Activated T-cell treated with anti-CD3 and anti-CD28 coated beads, Interleukin-2, amount 50 U/mL, for 72 hours (primary cell): ENCODE results near the gene KCNIP1. TPM values are rescaled to one million over a fixed set of nuclear protein-coding genes. Genes with fewer than 3 reads are reported as not detected.
"Not testable (repeated sequence)": the region's sequence is repeated elsewhere in the genome, so short reads cannot be mapped to it uniquely, and the experiment has no call there.

Experiments
- ATAC-seq, 2 donors: fragments of 150-1000 bp; cut with Tn5 transposase; replicated peaks in 1 of 2; 2 replicates each; pipeline ENCODE4 v1.10.0; 2021; ENCODE audit warnings: moderate library complexity in 2 of 2, mild to moderate bottlenecking in 1 of 2
- DNase-seq, 2 donors: peaks; one replicate each; pipeline ENCODE4 v3.0.0; 2021 to 2022; ENCODE audit warnings: mixed read lengths in 1 of 2
- H3K27ac Mint-ChIP-seq: one replicate; pipeline ENCODE4 v1.8.0; 2022; ENCODE audit warnings: mild to moderate bottlenecking, moderate library complexity, mixed read lengths
- H3K27me3 Mint-ChIP-seq: one replicate; pipeline ENCODE4 v1.8.0; 2022; ENCODE audit warnings: low read depth, mixed read lengths
- H3K36me3 Mint-ChIP-seq, 2 donors: one replicate each; pipeline ENCODE4 v1.8.0; 2022; ENCODE audit warnings: mixed read lengths in 2 of 2, mild to moderate bottlenecking in 1 of 2; ENCODE audit not compliant: insufficient read depth in 2 of 2
- H3K4me1 Mint-ChIP-seq: one replicate; pipeline ENCODE4 v1.8.0; 2022; ENCODE audit warnings: low read depth, mixed read lengths
- H3K4me3 Mint-ChIP-seq, 2 donors: one replicate each; pipeline ENCODE4 v1.8.0; 2022; ENCODE audit warnings: mild to moderate bottlenecking in 2 of 2, mixed read lengths in 2 of 2, moderate library complexity in 2 of 2
- H3K9me3 Mint-ChIP-seq, 2 donors: one replicate each; pipeline ENCODE4 v1.8.0; 2022; ENCODE audit warnings: mixed read lengths in 2 of 2
- total RNA-seq, 2 donors: library from RNA; stranded (reverse); gene quantifications; one replicate each; pipeline ENCODE4 v1.2.3, GENCODE V29; 2022

KCNIP1 gene
- total RNA-seq, 2 donors from 2014 or later = not detected

DNA sequence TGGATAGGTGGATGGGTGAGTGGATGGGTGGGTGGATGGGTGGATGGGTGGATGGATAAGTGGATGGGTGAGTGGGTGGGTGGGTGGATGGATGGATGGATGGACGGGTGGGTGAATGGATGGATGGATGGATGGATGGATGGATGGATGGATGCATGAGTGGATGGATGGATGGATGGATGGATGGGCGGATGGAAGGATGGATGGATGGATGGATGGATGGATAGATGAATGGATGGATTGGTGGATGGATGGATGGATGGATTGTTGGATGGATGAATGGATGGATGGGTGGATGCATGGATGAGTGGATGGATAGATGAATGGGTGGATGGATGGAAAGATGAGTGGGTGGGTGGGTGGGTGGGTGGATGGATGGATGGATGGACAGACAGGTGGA is 250.7 kb downstream of the KCNIP1 start:
- peaks cover 13% of the 10 kb centered on the region for H3K27me3 Mint-ChIP-seq
- H3K36me3 Mint-ChIP-seq = not testable (repeated sequence)

DNA sequence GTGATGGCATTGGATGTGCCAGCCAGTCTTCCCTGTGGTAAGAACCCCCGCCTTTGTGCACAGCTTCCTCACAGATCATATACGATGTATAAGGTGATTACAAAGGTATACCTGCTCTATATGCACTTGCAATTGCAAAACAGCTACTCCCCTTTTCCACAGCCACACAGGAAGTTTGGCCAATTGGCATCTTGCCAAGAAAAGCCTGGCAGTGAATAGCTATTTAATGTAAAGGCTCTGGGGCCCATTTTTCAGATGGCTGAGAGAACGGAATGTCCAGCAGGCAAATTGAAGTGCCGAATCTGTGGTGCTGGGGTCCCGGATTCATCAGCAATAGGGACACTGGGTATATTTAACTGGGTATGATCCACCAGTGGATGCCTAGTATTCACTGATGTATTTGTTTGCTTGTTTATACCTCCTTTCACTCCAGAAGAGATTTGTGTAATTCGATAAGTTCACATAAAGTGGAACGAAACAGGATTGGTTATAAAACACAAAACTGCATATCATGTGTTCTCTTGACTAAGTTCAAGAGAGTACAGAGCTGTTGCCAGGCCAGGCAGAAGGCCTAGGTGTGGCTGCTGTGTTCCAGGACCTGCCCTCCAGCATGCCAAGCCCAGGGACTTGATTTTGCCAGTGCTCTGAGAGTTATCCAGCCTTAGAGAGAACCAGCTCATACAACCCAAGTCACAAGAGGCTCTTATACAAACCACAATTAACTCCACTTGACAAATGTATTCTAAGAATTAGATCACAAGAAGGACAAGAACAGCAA is 252.0 kb downstream of the KCNIP1 start:
- H3K27ac Mint-ChIP-seq = no peak overlapping the region
- peaks cover 0 to 4% of the 10 kb centered on the region in 2 donors for H3K9me3 Mint-ChIP-seq
- no peak overlapping the region for H3K4me3 Mint-ChIP-seq
- H3K4me1 Mint-ChIP-seq = no peaks in the 10 kb centered on the region
- H3K27me3 Mint-ChIP-seq = peaks cover 12% of the 10 kb centered on the region
- DNase-seq (no peak), ATAC-seq (no peak)
- H3K36me3 Mint-ChIP-seq = no peaks in the 10 kb centered on the region

More for the DNA sequence above, 250.7 kb downstream of the KCNIP1 start:
- not testable (repeated sequence) for H3K9me3 Mint-ChIP-seq, H3K4me3 Mint-ChIP-seq, DNase-seq, ATAC-seq, H3K27ac Mint-ChIP-seq, H3K4me1 Mint-ChIP-seq

DNA sequence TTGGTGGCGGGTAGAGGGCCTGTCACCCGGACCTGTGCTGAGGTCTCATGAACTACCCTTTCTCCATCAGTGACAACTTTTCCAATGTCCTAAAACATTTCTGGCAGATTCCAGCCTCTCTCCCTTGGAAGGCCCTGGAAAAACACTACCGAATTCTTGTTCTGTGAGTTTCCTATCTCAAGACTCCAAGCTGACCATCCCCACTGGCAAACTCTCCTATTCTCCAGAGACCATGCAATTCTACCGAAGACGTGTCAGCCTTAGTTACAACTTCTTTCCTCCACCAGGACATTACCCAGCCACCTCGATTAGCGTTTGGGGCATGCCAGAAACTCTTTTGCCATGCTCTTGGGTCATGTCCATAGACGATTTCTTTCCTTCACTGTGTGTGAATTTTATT is 252.9 kb downstream of the KCNIP1 start:
- ATAC-seq (no peak), DNase-seq (no peak)
- H3K4me3 Mint-ChIP-seq = no peak overlapping the region
- H3K27ac Mint-ChIP-seq = no peak overlapping the region
- H3K9me3 Mint-ChIP-seq = peaks cover 0 to 4% of the 10 kb centered on the region in 2 donors
- H3K4me1 Mint-ChIP-seq = no peaks in the 10 kb centered on the region
- no peaks in the 10 kb centered on the region for H3K36me3 Mint-ChIP-seq
- peaks cover 15% of the 10 kb centered on the region for H3K27me3 Mint-ChIP-seq

GRCh38 chr5:170757182-170757601 is 253.4 kb downstream of the KCNIP1 start:
- H3K27ac Mint-ChIP-seq = no peak overlapping the region
- DNase-seq (no peak), ATAC-seq (no peak)
- peaks cover 0 to 4% of the 10 kb centered on the region in 2 donors for H3K9me3 Mint-ChIP-seq
- no peaks in the 10 kb centered on the region for H3K36me3 Mint-ChIP-seq
- H3K4me1 Mint-ChIP-seq = no peaks in the 10 kb centered on the region
- no peak overlapping the region for H3K4me3 Mint-ChIP-seq
- peaks cover 15% of the 10 kb centered on the region for H3K27me3 Mint-ChIP-seq

- H3K36me3 Mint-ChIP-seq = no peaks in the 10 kb centered on the region
These were observed 253.8 kb downstream of the KCNIP1 start for GRCh38 chr5:170757669-170758068.

DNA sequence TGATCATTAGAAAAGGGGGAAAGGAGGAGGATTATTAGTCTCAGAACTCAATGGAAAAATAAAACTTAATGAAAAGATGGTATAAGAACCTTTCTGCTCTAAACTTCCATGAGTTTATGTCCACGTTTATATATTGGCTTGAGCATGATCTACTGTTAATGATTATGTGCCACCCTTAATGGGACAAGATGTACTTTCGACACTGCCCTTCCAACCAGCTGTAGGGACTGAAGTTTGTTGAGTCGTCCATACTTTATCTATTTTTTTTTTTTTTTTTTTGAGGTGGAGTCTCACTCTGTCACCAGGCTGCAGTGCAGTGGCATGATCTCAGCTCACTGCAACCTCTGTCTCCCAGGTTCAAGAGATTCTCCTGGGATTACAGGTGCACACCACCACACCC is 254.7 kb downstream of the KCNIP1 start:
- DNase-seq (no peak), ATAC-seq (no peak)
- Mint-ChIP-seq H3K27ac (no peak overlapping the region), H3K36me3 (no peaks in the 10 kb centered on the region), H3K4me1 (no peaks in the 10 kb centered on the region), H3K27me3 (peaks cover 15% of the 10 kb centered on the region), H3K9me3 (peaks cover 0 to 4% of the 10 kb centered on the region in 2 donors), H3K4me3 (no peak overlapping the region)

More at GRCh38 chr5:170757669-170758068, 253.8 kb downstream of the KCNIP1 start:
- Mint-ChIP-seq H3K9me3 (peaks cover 0 to 4% of the 10 kb centered on the region in 2 donors), H3K27me3 (peaks cover 15% of the 10 kb centered on the region), H3K4me1 (no peaks in the 10 kb centered on the region), H3K4me3 (no peak overlapping the region), H3K27ac (no peak overlapping the region)
- DNase-seq (no peak), ATAC-seq (no peak)

DNA sequence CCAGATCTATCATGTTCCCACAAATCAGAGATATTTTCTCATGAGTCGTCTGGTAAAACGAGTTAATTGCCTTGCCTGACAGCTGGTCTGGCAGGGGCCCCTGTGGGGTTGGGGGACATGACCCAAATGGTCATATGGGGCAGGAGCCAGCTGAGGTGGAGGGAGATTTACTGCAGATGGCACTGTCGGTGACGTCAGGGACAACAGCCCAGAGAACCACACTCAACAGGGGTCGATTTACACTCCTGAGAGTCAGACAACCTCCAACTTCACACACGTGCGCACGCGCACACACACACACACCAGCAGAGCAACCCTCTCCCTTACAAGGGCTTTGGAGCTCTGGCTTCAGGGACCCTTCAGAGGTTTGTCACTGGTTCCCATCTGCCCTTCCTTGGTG is 256.3 kb downstream of the KCNIP1 start:
- Mint-ChIP-seq H3K4me1 (no peaks in the 10 kb centered on the region), H3K27me3 (peaks cover 15% of the 10 kb centered on the region), H3K27ac (no peak overlapping the region), H3K4me3 (no peak overlapping the region), H3K9me3 (no peaks in the 10 kb centered on the region), H3K36me3 (no peaks in the 10 kb centered on the region)
- ATAC-seq (no peak), DNase-seq (no peak)

DNA sequence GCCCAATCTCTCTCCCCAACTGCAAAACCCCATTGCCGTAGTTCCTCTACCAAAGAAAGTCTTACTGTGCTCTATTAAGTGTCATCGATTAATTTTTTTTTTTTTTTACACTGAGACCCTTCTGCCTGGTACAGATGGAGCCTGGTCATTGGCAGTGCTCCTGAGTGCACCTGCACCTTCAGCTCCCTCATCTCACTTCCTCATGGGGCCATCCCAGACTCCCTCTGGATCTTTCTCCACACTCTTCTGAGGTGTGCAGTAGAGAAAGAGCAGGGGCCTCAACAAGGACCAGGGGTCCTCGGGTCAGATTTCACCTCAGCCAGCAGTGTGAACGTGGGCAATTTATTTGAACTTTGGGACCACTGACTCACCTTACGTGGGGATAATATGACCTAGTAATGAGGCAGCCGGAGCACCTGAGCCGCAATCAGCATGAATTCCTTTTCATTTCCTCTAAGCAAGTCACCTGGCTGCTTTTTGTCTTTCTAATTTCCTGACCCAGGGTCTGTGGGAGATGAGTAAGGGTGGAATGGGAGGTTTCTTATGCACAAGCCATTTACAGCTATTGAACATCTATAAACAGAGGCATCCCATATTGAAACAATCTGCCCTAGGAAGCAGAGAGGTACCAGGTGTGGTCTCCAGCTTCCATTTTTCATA is 257.4 kb downstream of the KCNIP1 start:
- H3K4me3 Mint-ChIP-seq = no peak overlapping the region
- DNase-seq = no peak
- H3K36me3 Mint-ChIP-seq = no peaks in the 10 kb centered on the region
- no peaks in the 10 kb centered on the region for H3K9me3 Mint-ChIP-seq
- H3K27ac Mint-ChIP-seq = no peak overlapping the region
- H3K27me3 Mint-ChIP-seq = peaks cover 15% of the 10 kb centered on the region
- ATAC-seq = no peak
- H3K4me1 Mint-ChIP-seq = no peaks in the 10 kb centered on the region

GRCh38 chr5:170761708-170762066 is 257.9 kb downstream of the KCNIP1 start:
- Mint-ChIP-seq H3K4me1 (no peaks in the 10 kb centered on the region), H3K36me3 (no peaks in the 10 kb centered on the region), H3K4me3 (no peak overlapping the region), H3K27ac (no peak overlapping the region), H3K27me3 (peaks cover 15% of the 10 kb centered on the region), H3K9me3 (no peaks in the 10 kb centered on the region)
- DNase-seq (no peak), ATAC-seq (no peak)

DNA sequence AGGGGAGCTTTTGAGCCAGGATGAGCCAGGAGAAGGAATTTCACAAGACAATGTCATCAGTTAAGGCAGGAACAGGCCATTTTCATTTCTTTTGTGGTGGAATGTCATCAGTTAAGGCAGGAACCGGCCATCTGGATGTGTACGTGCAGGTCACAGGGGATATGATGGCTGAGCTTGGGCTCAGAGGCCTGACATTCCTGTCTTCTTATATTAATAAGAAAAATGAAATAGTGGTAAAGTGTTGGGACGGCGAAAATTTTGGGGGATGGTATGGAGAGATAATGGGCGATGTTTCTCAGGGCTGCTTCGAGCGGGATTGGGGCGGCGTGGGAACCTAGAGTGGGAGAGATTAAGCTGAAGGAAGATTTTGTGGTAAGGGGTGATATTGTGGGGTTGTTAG is 258.5 kb downstream of the KCNIP1 start:
- not testable (repeated sequence) for ATAC-seq, H3K9me3 Mint-ChIP-seq, H3K36me3 Mint-ChIP-seq, H3K4me3 Mint-ChIP-seq, H3K27ac Mint-ChIP-seq, H3K4me1 Mint-ChIP-seq, DNase-seq
- peaks cover 15% of the 10 kb centered on the region for H3K27me3 Mint-ChIP-seq

DNA sequence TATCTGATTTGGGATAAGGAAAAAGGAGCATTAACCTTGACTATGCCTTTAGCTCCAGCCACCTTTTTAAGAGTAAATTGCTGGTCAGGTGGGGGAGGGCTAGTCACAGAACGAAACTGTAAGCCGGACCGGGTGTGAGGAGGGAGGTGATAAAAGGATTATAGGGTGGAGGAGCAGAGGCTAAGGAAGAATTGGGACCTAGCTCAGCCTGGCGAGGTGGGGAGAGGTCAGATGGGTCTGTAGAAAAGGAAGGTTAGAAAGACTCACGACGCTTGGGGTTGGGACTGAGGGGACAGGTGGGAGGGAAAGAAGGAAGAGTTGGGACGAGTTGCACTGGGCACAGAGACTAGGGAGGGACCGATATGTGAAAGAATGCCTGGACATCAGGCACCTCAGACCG is 262.0 kb downstream of the KCNIP1 start:
- not testable (repeated sequence) for H3K27ac Mint-ChIP-seq, H3K36me3 Mint-ChIP-seq, H3K4me3 Mint-ChIP-seq, DNase-seq, H3K27me3 Mint-ChIP-seq, ATAC-seq, H3K4me1 Mint-ChIP-seq, H3K9me3 Mint-ChIP-seq

- Mint-ChIP-seq H3K27ac (no peak overlapping the region), H3K4me3 (no peak overlapping the region), H3K36me3 (no peaks in the 10 kb centered on the region), H3K27me3 (no peaks in the 10 kb centered on the region), H3K9me3 (peaks cover 0 to 2% of the 10 kb centered on the region in 2 donors), H3K4me1 (no peaks in the 10 kb centered on the region)
- DNase-seq (no peak), ATAC-seq (no peak)
These were observed 265.4 kb downstream of the KCNIP1 start for GRCh38 chr5:170769246-170769645.

GRCh38 chr5:170769898-170770416 is 266.1 kb downstream of the KCNIP1 start:
- Mint-ChIP-seq H3K4me3 (no peak overlapping the region), H3K36me3 (no peaks in the 10 kb centered on the region), H3K9me3 (peaks cover 0 to 2% of the 10 kb centered on the region in 2 donors), H3K27me3 (no peaks in the 10 kb centered on the region), H3K4me1 (no peaks in the 10 kb centered on the region), H3K27ac (no peak overlapping the region)
- no peak for ATAC-seq
- no peak for DNase-seq
